PFSK-1 (cell line): ENCODE results near the gene TIMM13.

ENCODE experiments used
- FOXP2 ChIP-seq: optimal IDR thresholded peaks from 2 replicates; pipeline ENCODE3; 2011; ENCODE audit warnings: borderline replicate concordance, control low read depth, inconsistent platforms; ENCODE audit not compliant: insufficient read depth; ENCODE audit errors: extremely low read length, extremely low read depth
- POLR2AphosphoS5 ChIP-seq: IDR thresholded peaks from 2 replicates; pipeline ENCODE4 v1.6.1; 2012; ENCODE audit warnings: low read depth, mild to moderate bottlenecking, control low read depth, low read length, moderate library complexity
- SIN3A ChIP-seq: IDR thresholded peaks from 2 replicates; pipeline ENCODE4 v1.6.1; 2012; ENCODE audit warnings: mild to moderate bottlenecking, low read length, moderate library complexity, borderline replicate concordance; ENCODE audit not compliant: insufficient read depth
- TAF1 ChIP-seq: IDR thresholded peaks from 2 replicates; pipeline ENCODE4 v1.6.1; 2012; ENCODE audit warnings: low read length, control low read depth, borderline replicate concordance; ENCODE audit not compliant: insufficient read depth
- TF ChIP-seq, protein P1 (sequence below), 2 experiments: IDR thresholded peaks; 2 replicates each; pipeline versions ENCODE4 v1.6.1 to v1.8.0; 2011 to 2012; ENCODE audit warnings: low read depth in 2 of 2, low read length in 2 of 2, control low read depth in 1 of 2, inconsistent platforms in 1 of 2, mild to moderate bottlenecking in 1 of 2, moderate library complexity in 1 of 2; ENCODE audit not compliant: insufficient read depth in 1 of 2

The TIMM13 gene

GRCh38 chr19:2425622-2426581 lies 1.5 kb downstream of the TIMM13 start:
- TF ChIP-seq SIN3A (no peak), FOXP2 (no peak), TAF1 (no peak), POLR2AphosphoS5 (no peak)
- TF ChIP-seq, protein P1, sequence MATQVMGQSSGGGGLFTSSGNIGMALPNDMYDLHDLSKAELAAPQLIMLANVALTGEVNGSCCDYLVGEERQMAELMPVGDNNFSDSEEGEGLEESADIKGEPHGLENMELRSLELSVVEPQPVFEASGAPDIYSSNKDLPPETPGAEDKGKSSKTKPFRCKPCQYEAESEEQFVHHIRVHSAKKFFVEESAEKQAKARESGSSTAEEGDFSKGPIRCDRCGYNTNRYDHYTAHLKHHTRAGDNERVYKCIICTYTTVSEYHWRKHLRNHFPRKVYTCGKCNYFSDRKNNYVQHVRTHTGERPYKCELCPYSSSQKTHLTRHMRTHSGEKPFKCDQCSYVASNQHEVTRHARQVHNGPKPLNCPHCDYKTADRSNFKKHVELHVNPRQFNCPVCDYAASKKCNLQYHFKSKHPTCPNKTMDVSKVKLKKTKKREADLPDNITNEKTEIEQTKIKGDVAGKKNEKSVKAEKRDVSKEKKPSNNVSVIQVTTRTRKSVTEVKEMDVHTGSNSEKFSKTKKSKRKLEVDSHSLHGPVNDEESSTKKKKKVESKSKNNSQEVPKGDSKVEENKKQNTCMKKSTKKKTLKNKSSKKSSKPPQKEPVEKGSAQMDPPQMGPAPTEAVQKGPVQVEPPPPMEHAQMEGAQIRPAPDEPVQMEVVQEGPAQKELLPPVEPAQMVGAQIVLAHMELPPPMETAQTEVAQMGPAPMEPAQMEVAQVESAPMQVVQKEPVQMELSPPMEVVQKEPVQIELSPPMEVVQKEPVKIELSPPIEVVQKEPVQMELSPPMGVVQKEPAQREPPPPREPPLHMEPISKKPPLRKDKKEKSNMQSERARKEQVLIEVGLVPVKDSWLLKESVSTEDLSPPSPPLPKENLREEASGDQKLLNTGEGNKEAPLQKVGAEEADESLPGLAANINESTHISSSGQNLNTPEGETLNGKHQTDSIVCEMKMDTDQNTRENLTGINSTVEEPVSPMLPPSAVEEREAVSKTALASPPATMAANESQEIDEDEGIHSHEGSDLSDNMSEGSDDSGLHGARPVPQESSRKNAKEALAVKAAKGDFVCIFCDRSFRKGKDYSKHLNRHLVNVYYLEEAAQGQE (IDR thresholded peaks at IDR 0.05; ENCODE audit: insufficient read depth in 1 of 2, low read depth in 2 of 2, low read length in 2 of 2), result no peak

DNA sequence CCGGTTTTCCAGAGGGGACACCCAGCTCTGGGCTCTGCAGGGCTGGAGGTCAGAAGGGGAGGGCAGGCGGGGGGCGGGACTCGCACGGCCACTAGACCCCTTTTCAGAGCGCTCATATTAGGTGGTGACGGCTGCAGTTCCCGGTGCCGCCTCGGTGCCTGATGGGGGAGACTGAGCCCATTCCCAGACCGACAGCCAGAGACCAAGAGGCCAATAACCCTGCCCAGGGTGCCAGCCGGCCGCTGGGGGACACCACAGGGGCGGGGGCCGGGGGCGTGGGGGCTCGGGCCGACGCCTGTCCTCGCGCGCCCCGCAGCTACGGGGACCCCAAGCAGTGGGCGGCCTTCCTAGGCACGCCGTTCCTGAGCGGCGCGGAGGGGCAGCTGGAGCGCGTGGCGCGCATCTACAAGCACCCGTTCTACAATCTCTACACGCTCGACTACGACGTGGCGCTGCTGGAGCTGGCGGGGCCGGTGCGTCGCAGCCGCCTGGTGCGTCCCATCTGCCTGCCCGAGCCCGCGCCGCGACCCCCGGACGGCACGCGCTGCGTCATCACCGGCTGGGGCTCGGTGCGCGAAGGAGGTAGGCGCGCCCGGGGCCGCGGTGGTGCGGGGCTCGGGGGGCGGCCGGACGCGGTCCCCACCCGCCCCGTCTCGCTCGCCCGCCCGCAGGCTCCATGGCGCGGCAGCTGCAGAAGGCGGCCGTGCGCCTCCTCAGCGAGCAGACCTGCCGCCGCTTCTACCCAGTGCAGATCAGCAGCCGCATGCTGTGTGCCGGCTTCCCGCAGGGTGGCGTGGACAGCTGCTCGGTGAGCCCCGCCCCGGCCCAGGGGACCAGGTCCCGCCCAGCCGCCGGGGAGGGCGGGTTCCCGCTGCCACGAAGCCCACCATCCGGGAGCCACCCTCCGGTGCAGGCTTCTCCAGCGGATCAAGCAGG lies 2.4 kb downstream of the TIMM13 start:
- TF ChIP-seq SIN3A, result no peak
- TF ChIP-seq, protein P1 (IDR thresholded peaks at IDR 0.05; ENCODE audit: insufficient read depth in 1 of 2, low read depth in 2 of 2, low read length in 2 of 2), result no peak
- TF ChIP-seq POLR2AphosphoS5, result no peak
- no peak for TF ChIP-seq FOXP2
- TF ChIP-seq TAF1, result no peak

DNA sequence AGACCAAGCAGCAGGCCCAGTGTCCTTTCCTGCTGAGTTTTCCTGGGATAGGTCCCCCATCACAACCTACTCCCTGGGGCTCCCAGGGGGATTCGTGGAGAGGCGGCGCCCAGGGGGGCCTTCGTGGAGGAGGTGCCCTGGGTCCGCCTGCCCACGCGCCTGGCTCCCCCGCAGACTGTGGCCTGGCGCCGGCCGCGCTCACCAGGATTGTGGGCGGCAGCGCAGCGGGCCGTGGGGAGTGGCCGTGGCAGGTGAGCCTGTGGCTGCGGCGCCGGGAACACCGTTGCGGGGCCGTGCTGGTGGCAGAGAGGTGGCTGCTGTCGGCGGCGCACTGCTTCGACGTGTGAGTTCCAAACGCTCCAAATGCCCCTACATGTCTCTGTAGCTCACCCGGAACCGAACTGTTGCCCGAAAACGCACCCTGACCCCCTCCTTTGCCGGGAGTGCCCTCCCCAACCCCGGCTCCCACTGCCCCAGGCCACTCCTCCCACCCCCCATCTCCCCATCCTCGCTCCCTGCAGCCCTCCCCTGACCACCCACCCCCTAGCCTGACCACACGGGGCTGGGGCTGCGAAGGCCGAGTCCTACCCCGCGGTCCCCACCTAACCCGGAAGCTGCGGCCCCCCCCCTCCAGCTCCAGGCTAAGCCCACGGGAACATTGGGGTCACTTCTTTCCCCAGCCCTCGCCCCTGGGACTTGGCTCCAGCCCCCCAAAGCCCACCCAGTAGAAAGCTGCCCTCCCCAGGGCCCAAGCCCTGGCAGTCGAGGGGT lies 3.3 kb downstream of the TIMM13 start:
- TF ChIP-seq TAF1 (no peak), POLR2AphosphoS5 (no peak), FOXP2 (no peak), SIN3A (no peak)
- TF ChIP-seq, protein P1 (IDR thresholded peaks at IDR 0.05; ENCODE audit: insufficient read depth in 1 of 2, low read depth in 2 of 2, low read length in 2 of 2), result no peak

- TF ChIP-seq POLR2AphosphoS5 (no peak), FOXP2 (no peak), TAF1 (no peak), SIN3A (no peak)
- TF ChIP-seq, protein P1 (IDR thresholded peaks at IDR 0.05; ENCODE audit: insufficient read depth in 1 of 2, low read depth in 2 of 2, low read length in 2 of 2), result no peak
Observed at GRCh38 chr19:2423071-2423914, 4.1 kb downstream of the TIMM13 start.
